OCI-LY7 (cell line): ENCODE measurements around the gene RHBDF1. TPM values are rescaled to one million over a fixed set of nuclear protein-coding genes. Genes with fewer than 3 reads are reported as not detected.

Experiments
- BruUV-seq: library from RNA; stranded (reverse); fragments of 400-500 nt; replicated peaks from 2 replicates; lab custom pipeline; 2021; lab: Mats Ljungman, UMichigan
- CTCF ChIA-PET: fragments of 300-600 bp; sonication (Branson Sonifier 250); formaldehyde crosslinking; loops from one replicate; lab custom pipeline; 2022; ENCODE audit warnings: antibody characterized with exemption; ENCODE audit not compliant: unreplicated experiment; lab: Charles Lee
- POLR2A ChIA-PET: fragments of 300-600 bp; sonication (Branson Sonifier 250); formaldehyde crosslinking; loops from one replicate; lab custom pipeline; 2022; ENCODE audit warnings: antibody characterized with exemption; lab: Charles Lee
- DNase-seq: peaks from one replicate; pipeline ENCODE4 v3.0.0-alpha.2; 2015; ENCODE audit warnings: low spot score
- H2AFZ ChIP-seq: fragments of 200-600 bp; sonication (generic), shearing (Covaris generic); 2 replicates; pipeline ENCODE4 v1.6.1; 2014; ENCODE audit warnings: mild to moderate bottlenecking, antibody characterized with exemption, low read length, moderate library complexity
- H3K27ac ChIP-seq: fragments of 200-600 bp; sonication (generic); 2 replicates; pipeline ENCODE4 v1.5.1; 2014; ENCODE audit warnings: mixed run types, low read depth, mild to moderate bottlenecking, moderate library complexity, low read length, inconsistent platforms; ENCODE audit not compliant: poor library complexity, severe bottlenecking
- H3K36me3 ChIP-seq: fragments of 200-600 bp; sonication (generic); 2 replicates; pipeline ENCODE4 v1.6.1; 2014; ENCODE audit warnings: mild to moderate bottlenecking, antibody characterized with exemption, low read length, moderate library complexity, mixed read lengths; ENCODE audit not compliant: insufficient read depth
- H3K4me1 ChIP-seq: fragments of 200-600 bp; sonication (generic); 2 replicates; pipeline ENCODE4 v1.5.1; 2014; ENCODE audit warnings: mild to moderate bottlenecking, low read length; ENCODE audit not compliant: insufficient read depth, poor library complexity, severe bottlenecking
- H3K4me2 ChIP-seq: fragments of 200-600 bp; sonication (generic); 2 replicates; pipeline ENCODE4 v1.6.1; 2014; ENCODE audit warnings: mild to moderate bottlenecking, low read length
- H3K4me3 ChIP-seq: fragments of 200-600 bp; sonication (generic); 2 replicates; pipeline ENCODE4 v1.5.1; 2014; ENCODE audit warnings: mild to moderate bottlenecking, low read depth, low read length; ENCODE audit not compliant: poor library complexity, severe bottlenecking
- H3K79me2 ChIP-seq: fragments of 200-600 bp; sonication (generic); 2 replicates; pipeline ENCODE4 v1.6.1; 2016; ENCODE audit warnings: low read depth, mild to moderate bottlenecking, low read length, moderate library complexity, mixed read lengths; ENCODE audit not compliant: insufficient read depth
- H3K9me2 ChIP-seq: fragments of 200-600 bp; sonication (generic); 2 replicates; pipeline ENCODE4 v1.6.1; 2016; ENCODE audit warnings: mild to moderate bottlenecking, low read length, mixed read lengths; ENCODE audit not compliant: insufficient read depth
- H3K9me3 ChIP-seq: fragments of 200-600 bp; sonication (generic); 2 replicates; pipeline ENCODE4 v1.6.1; 2014; ENCODE audit warnings: mild to moderate bottlenecking, mixed run types, low read length, mixed read lengths
- H4K20me1 ChIP-seq: fragments of 200-600 bp; sonication (generic); 2 replicates; pipeline ENCODE4 v1.6.1; 2014; ENCODE audit warnings: mild to moderate bottlenecking, antibody characterized with exemption, low read length, moderate library complexity, mixed read lengths; ENCODE audit not compliant: insufficient read depth
- CTCF ChIP-seq: fragments of 200-600 bp; sonication (generic); conservative IDR thresholded peaks from 2 replicates; pipeline ENCODE4 v1.5.1; 2014; ENCODE audit warnings: mild to moderate bottlenecking, antibody characterized with exemption, low read length, moderate library complexity, mixed read lengths
- EZH2phosphoT487 ChIP-seq: fragments of 200-600 bp; sonication (generic); IDR thresholded peaks from 2 replicates; pipeline ENCODE4 v1.6.1; 2018; ENCODE audit warnings: low read depth, borderline replicate concordance, mild to moderate bottlenecking, mixed run types, antibody characterized with exemption, low read length, moderate library complexity, mixed read lengths
- intact Hi-C: fragments of 100-400 bp; cut with micrococcal nuclease; formaldehyde crosslinking; loops from one replicate; pipeline ENCODE4 v1.10.0; 2022; ENCODE audit not compliant: unreplicated experiment
- total RNA-seq, 2 experiments: library from RNA; depleted of rRNA in 1 of 2; stranded (reverse); fragments of >200 nt in 1 of 2; shearing (Covaris generic) in 1 of 2; gene quantifications; 2 replicates each; pipeline ENCODE4 v1.2.3, GENCODE V29; 2014 to 2022

Gene RHBDF1
- total RNA-seq, 2 experiments from 2014 or later, result 0.13 to 0.68 TPM

GRCh38 chr16:62968-63391 lies 9.5 kb downstream of the RHBDF1 start:
- Histone ChIP-seq H3K27ac (no peak overlapping the region), H3K4me1 (no peaks in the 10 kb centered on the region), H3K9me2 (no peaks in the 10 kb centered on the region), H4K20me1 (no peaks in the 10 kb centered on the region), H3K79me2 (no peaks in the 10 kb centered on the region), H3K36me3 (peaks cover 10% of the 10 kb centered on the region; the same call in 1 of the 2 replicates), H3K4me2 (no peak overlapping the region), H3K9me3 (no peaks in the 10 kb centered on the region), H3K4me3 (no peak overlapping the region), H2AFZ (no peak overlapping the region)
- no peak for DNase-seq
- BruUV-seq, result no TSS peak
- ChIA-PET CTCF (no interaction called here), POLR2A (no interaction called here)
- intact Hi-C loops, result no loop called here
- no peak for TF ChIP-seq CTCF
- TF ChIP-seq EZH2phosphoT487, result no peak

GRCh38 chr16:62283-62967 lies 10.0 kb downstream of the RHBDF1 start:
- intact Hi-C loops, result no loop called here
- CTCF ChIA-PET, result no interaction called here
- Histone ChIP-seq H2AFZ (no peak overlapping the region), H3K4me2 (no peak overlapping the region), H3K9me2 (no peaks in the 10 kb centered on the region), H3K4me3 (no peak overlapping the region), H4K20me1 (no peaks in the 10 kb centered on the region), H3K4me1 (no peaks in the 10 kb centered on the region), H3K36me3 (peaks cover 15% of the 10 kb centered on the region; the same call in 1 of the 2 replicates), H3K27ac (no peak overlapping the region), H3K9me3 (no peaks in the 10 kb centered on the region), H3K79me2 (no peaks in the 10 kb centered on the region)
- no peak for DNase-seq
- POLR2A ChIA-PET, result no interaction called here
- BruUV-seq, result no TSS peak
- TF ChIP-seq EZH2phosphoT487 (no peak), CTCF (no peak)

GRCh38 chr16:61879-62281 lies 10.6 kb downstream of the RHBDF1 start:
- BruUV-seq, result no TSS peak
- Histone ChIP-seq H3K27ac (no peak overlapping the region), H2AFZ (no peak overlapping the region), H3K36me3 (peaks cover 21% of the 10 kb centered on the region), H3K4me2 (no peak overlapping the region), H4K20me1 (no peaks in the 10 kb centered on the region), H3K9me3 (no peaks in the 10 kb centered on the region), H3K9me2 (no peaks in the 10 kb centered on the region), H3K4me1 (no peaks in the 10 kb centered on the region), H3K79me2 (no peaks in the 10 kb centered on the region), H3K4me3 (no peak overlapping the region)
- ChIA-PET POLR2A (no interaction called here), CTCF (no interaction called here)
- no peak for DNase-seq
- TF ChIP-seq EZH2phosphoT487 (no peak), CTCF (no peak)
- intact Hi-C loops, result no loop called here
